Left lung (tissue), 10 donors: Measurements from ENCODE around the gene MAN1C1. TPM values are rescaled to one million over a fixed set of nuclear protein-coding genes. Genes with fewer than 3 reads are reported as not detected.

Experiments used
- ATAC-seq: fragments of 200-7000 bp; cut with Tn5 transposase; one replicate; pipeline ENCODE4 v1.9.1; 2020; ENCODE audit warnings: moderate library complexity
- DNase-seq, 4 donors: peaks; one replicate each; pipeline ENCODE4 v3.0.0-alpha.2; 2013 to 2020
- H3K27ac ChIP-seq, 2 donors: fragments of 200-600 bp; sonication (generic) in 1 of 2; one replicate each; pipeline versions ENCODE4 v1.5.0 to v1.8.0; 2020 to 2021
- H3K27me3 ChIP-seq, 2 donors: fragments of 200-600 bp; sonication (generic) in 1 of 2; one replicate each; pipeline versions ENCODE4 v1.5.0 to v1.8.0; 2020 to 2021
- H3K36me3 ChIP-seq, 2 donors: fragments of 200-600 bp; sonication (generic) in 1 of 2; one replicate each; pipeline versions ENCODE4 v1.5.0 to v1.8.0; 2020 to 2021
- H3K4me1 ChIP-seq, 2 donors: fragments of 200-600 bp; one replicate each; pipeline ENCODE4 v1.8.0; 2021
- H3K4me3 ChIP-seq, 2 donors: fragments of 200-600 bp; sonication (generic) in 1 of 2; one replicate each; pipeline versions ENCODE4 v1.5.0 to v1.8.0; 2020 to 2021; ENCODE audit warnings: mild to moderate bottlenecking in 1 of 2
- H3K9me3 ChIP-seq, 2 donors: fragments of 200-600 bp; sonication (generic) in 1 of 2; one replicate each; pipeline versions ENCODE4 v1.5.0 to v1.8.0; 2020 to 2021
- intact Hi-C, 2 donors: fragments of 100-400 bp; cut with DNase I; formaldehyde crosslinking; loops; one replicate each; pipeline versions ENCODE4 v1.11.2 to v1.14.2; 2022
- polyA plus RNA-seq, 6 donors: library from polyadenylated mRNA; unstranded; fragments of 120-200 nt; gene quantifications; one replicate each; pipeline ENCODE4 v1.2.1, GENCODE V29; 2013; ENCODE audit not compliant: insufficient read length in 6 of 6
- total RNA-seq, 2 donors: library from RNA; stranded (reverse); fragmentation: NEBNext Ultra II Directional; extraction: Animal tissue kit (Norgen Biotek cat#: 25700); gene quantifications; one replicate each; pipeline ENCODE4 v1.2.1, GENCODE V29; 2021
- TF ChIP-seq, protein P1 (sequence below), 2 donors: fragments of 200-600 bp; sonication (generic) in 1 of 2; IDR thresholded peaks; one replicate each; pipeline versions ENCODE4 v1.5.0 to v1.8.0; 2021; ENCODE audit warnings: antibody characterized with exemption in 2 of 2
- donor health status: DM: no; HTN: yes; CAD: no.
- donor health status: DM: no; HTN: no; CAD: no.

Gene MAN1C1
- total and polyA plus RNA-seq, 8 donors: 14.9 to 20.3 (median 16.1) TPM

DNA sequence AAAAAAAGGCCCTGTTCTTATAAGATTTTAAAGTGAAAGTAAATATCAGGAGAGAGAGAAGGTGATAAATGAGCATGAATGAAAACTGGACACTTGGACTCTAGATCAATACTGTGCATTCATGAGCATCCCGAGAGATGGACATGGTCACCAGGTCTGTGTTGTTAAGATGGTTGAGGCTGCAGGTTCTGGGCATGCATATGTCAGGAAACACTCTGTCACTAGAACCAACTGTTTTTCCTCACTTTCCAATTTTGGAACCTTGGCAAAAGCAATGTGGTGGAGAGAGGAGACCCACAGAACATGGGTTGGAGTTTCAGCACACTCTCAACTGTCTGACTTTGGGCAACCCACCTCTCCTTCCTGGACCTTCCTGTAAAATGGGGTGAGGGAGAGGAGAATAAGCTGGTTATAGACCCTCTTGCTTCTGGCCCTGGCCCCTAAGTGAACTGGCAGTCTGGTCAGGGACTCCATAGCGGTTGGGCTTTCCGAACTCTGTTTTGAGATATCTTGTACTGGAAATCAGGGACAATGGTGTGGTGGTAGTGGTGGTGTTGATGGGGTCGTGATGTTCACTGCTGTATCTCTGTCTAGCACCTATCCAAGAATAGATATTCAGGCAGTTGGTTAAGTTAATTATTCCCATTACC, 4.2 kb downstream of the MAN1C1 start:
- TF ChIP-seq, protein P1, sequence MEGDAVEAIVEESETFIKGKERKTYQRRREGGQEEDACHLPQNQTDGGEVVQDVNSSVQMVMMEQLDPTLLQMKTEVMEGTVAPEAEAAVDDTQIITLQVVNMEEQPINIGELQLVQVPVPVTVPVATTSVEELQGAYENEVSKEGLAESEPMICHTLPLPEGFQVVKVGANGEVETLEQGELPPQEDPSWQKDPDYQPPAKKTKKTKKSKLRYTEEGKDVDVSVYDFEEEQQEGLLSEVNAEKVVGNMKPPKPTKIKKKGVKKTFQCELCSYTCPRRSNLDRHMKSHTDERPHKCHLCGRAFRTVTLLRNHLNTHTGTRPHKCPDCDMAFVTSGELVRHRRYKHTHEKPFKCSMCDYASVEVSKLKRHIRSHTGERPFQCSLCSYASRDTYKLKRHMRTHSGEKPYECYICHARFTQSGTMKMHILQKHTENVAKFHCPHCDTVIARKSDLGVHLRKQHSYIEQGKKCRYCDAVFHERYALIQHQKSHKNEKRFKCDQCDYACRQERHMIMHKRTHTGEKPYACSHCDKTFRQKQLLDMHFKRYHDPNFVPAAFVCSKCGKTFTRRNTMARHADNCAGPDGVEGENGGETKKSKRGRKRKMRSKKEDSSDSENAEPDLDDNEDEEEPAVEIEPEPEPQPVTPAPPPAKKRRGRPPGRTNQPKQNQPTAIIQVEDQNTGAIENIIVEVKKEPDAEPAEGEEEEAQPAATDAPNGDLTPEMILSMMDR (IDR thresholded peaks at IDR 0.05): no peak
- H3K36me3 ChIP-seq: no peaks in the 10 kb centered on the region
- intact Hi-C loops: no loop called here
- H3K27ac ChIP-seq: no peak overlapping the region
- ATAC-seq: no peak
- H3K4me3 ChIP-seq: no peak overlapping the region
- no peak for DNase-seq
- H3K27me3 ChIP-seq: peaks cover 0 to 12% of the 10 kb centered on the region in 2 donors
- no peaks in the 10 kb centered on the region for H3K9me3 ChIP-seq
- H3K4me1 ChIP-seq: peaks cover 5 to 35% of the 10 kb centered on the region in 2 donors

DNA sequence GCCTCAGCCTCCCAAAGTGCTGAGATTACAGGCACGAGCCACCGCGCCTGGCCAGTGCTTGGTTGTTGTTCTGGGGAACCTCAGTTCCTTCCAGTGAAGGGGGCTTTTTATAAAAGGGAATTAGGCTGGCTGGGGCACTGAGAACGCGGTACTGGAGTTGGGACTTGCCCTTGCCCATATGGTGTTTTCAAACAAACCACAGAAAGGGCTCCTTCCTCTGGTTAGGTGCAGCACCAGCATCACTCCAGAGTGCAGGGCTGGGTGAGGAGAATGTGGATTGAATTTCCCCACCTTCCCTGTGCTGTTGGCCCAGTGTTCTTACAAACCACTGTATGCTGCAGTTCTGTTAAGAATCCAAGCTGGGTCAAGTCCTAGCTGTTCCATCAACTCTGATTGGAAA, 5.3 kb downstream of the MAN1C1 start:
- TF ChIP-seq, protein P1 (IDR thresholded peaks at IDR 0.05): no peak
- Histone ChIP-seq H3K27me3 (peaks cover 0 to 12% of the 10 kb centered on the region in 2 donors), H3K27ac (no peak overlapping the region), H3K4me1 (peaks cover 5 to 29% of the 10 kb centered on the region in 2 donors), H3K36me3 (no peaks in the 10 kb centered on the region), H3K9me3 (no peaks in the 10 kb centered on the region), H3K4me3 (no peak overlapping the region)
- ATAC-seq: no peak
- DNase-seq: no peak
- intact Hi-C loops: no loop called here

DNA sequence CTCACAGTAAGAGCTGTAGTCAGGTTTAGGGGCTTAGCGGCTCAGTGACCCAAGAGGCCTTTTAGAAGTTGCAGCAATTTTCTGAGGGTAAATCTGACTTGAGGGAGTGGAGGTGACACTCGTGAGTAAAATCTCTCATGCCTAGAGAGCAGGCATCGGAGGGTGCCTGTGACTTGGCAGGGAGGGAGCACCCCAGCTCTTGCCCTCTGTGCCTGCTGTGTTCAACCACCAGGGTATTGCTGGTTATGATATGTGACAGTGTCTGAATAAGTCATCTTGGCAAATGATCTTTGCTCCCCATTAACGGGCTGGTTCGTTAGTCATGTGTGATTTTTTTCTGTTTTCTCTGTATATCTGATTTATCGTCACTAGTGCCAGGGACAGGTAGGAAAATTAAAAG, 5.9 kb downstream of the MAN1C1 start:
- DNase-seq: no peak
- Histone ChIP-seq H3K4me3 (no peak overlapping the region), H3K36me3 (no peaks in the 10 kb centered on the region), H3K27me3 (peaks cover 0 to 11% of the 10 kb centered on the region in 2 donors), H3K9me3 (no peaks in the 10 kb centered on the region), H3K4me1 (peaks cover 5 to 28% of the 10 kb centered on the region in 2 donors), H3K27ac (no peak overlapping the region)
- no peak for ATAC-seq
- intact Hi-C loops: no loop called here
- TF ChIP-seq, protein P1 (IDR thresholded peaks at IDR 0.05): no peak

DNA sequence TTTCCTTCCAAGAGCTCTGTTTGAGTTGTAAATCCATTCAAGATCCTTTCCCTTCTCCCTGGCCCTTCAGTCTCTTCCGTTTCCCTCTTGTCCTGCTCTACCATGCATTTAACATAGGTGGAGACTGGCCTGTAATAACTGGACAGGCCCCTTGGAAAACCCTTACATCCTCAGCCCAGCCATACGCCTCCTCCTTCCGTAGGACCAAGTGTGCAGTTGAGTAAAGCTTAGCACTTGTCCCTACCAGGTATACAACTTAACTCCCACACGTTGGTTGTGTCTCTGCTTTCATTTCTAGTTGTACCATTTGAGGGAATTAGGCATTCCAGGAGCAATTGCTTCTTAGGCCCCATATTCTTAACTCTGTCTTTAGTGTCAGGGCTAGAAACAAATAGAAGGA, 6.4 kb downstream of the MAN1C1 start:
- H3K4me1 ChIP-seq: peaks cover 3 to 24% of the 10 kb centered on the region in 2 donors
- peaks cover 0 to 6% of the 10 kb centered on the region in 2 donors for H3K27me3 ChIP-seq
- DNase-seq: no peak
- H3K36me3 ChIP-seq: no peaks in the 10 kb centered on the region
- no peaks in the 10 kb centered on the region for H3K9me3 ChIP-seq
- no peak overlapping the region for H3K4me3 ChIP-seq
- intact Hi-C loops: no loop called here
- no peak overlapping the region for H3K27ac ChIP-seq
- TF ChIP-seq, protein P1 (IDR thresholded peaks at IDR 0.05): no peak
- no peak for ATAC-seq

DNA sequence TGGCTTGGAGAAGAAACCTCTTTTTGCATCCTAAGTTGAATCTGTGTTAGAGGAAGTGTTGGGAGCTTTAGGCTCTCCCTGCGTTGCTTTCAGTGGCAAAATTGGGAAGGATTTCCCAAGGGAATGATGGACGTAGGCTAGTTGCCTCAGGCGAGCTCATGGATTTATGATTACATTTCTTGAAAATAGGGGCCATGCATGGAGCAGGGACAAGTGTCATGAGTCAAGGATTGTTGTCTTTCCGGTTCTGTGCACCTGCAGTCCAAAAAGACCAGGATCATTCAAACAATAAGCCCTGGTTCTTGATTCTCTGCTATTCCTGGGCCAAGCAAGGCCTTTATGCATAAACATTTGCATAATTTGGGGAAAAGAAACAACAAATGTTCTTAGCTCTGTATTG, 7.1 kb downstream of the MAN1C1 start:
- ATAC-seq: no peak

More for the DNA sequence above, 7.1 kb downstream of the MAN1C1 start:
- no peak overlapping the region for H3K27ac ChIP-seq
- intact Hi-C loops: no loop called here
- no peak for DNase-seq
- H3K27me3 ChIP-seq: no peaks in the 10 kb centered on the region
- peaks cover 0 to 16% of the 10 kb centered on the region in 2 donors for H3K4me1 ChIP-seq
- TF ChIP-seq, protein P1 (IDR thresholded peaks at IDR 0.05): no peak
- no peak overlapping the region for H3K4me3 ChIP-seq
- no peaks in the 10 kb centered on the region for H3K36me3 ChIP-seq
- H3K9me3 ChIP-seq: no peaks in the 10 kb centered on the region
